Loucy (cell line): ENCODE data around the gene S1PR2.

Source experiments
- CTCF ChIP-seq: fragments of 200-600 bp; sonication (generic); conservative IDR thresholded peaks from 2 replicates; pipeline ENCODE4 v1.5.1; 2014; ENCODE audit warnings: mild to moderate bottlenecking, antibody characterized with exemption, low read length
- EZH2phosphoT487 ChIP-seq: fragments of 200-600 bp; IDR thresholded peaks from 2 replicates; pipeline ENCODE4 v1.6.1; 2018; ENCODE audit warnings: antibody characterized with exemption, mild to moderate bottlenecking, moderate library complexity, borderline replicate concordance

DNA sequence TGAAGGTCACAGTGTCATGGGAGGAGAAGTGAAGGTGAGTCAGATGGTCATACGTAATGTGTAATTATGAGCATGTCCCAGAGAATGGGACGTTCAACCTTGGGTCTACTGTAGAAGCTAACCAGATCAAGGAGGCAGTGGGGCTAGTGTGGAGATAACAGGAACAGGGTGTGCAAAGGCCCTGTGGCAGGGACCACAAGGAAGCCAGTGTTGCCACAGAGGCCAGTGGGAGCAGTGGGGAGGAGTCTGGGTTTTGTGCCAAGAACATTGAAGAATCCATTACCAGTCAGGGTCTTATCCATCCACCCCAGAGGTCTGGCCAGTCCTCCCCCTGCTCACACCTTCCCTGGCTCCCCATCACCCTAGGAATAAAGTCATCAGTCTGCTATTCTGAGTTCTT, 24.2 kb upstream of the S1PR2 start:
- TF ChIP-seq CTCF (no peak), EZH2phosphoT487 (no peak)
